Hematopoietic multipotent progenitor cell treated with erythropoietin and hydrocortisone succinate and interleukin-3 and kit ligand, for 4 days (in vitro differentiated cells): ENCODE measurements around the gene PTN.
"Not testable (repeated sequence)": the region's sequence is repeated elsewhere in the genome, so short reads cannot be mapped to it uniquely, and the experiment has no call there.

Experiments
- DNase-seq: peaks from one replicate; pipeline ENCODE4 v3.0.0-alpha.2; 2015

PTN gene

GRCh38 chr7:137258552-137258951 is 85.0 kb downstream of the PTN start:
- no peak for DNase-seq

DNA sequence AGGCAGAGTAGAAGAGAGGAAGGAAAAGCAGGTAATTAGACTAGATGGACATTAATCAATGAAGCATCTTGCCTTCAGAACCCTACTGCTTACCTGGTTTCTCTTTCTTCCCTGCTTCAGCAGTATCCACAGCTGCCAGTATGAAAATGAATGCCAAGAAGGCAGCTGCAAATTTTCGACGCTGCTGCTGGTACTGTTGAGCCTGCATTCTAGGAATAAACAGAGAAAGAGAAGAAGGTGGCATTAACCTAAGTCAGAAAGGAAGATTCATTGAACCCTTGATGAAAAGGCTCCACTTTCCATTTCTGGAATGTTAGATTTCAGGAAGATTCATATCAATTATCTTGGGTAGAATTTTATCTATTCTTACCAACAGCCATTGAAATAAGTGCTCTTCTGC is 88.8 kb downstream of the PTN start:
- DNase-seq, result no peak

DNA sequence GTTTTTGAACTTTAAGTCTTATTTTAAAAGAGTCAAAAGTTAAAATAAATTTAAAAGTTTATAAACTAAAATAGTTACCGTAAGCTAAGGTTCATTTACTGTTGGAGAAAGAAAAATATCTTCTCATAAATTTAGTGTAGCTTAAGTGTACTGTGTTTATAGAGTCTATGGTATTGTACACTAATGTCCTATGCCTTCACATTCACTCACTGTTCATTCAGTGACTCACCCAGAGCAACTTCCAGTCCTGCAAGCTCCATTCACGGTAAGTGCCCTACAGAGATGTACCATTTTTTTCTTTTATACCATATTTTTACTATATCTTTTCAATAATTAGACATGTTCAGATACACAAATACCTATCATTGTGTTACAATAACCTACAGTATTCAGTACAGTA is 97.6 kb downstream of the PTN start:
- no peak for DNase-seq

DNA sequence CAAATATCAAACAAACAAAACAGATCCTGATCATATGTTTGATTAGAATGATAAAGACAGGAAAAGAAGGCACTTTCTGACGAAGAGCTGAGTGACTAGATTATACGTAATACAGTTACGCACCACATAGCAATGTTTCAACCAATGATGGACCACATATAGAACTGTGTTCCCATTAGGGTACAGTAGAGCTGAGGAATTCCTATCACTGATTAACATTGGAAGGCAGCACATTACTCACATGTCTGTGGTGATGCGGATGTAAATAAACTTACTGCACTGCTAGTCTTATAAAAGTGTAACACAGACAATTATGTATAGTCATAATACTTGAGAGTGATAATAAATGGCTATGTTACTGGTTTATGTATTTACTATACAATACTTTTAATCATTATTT is 98.3 kb downstream of the PTN start:
- no peak for DNase-seq

DNA sequence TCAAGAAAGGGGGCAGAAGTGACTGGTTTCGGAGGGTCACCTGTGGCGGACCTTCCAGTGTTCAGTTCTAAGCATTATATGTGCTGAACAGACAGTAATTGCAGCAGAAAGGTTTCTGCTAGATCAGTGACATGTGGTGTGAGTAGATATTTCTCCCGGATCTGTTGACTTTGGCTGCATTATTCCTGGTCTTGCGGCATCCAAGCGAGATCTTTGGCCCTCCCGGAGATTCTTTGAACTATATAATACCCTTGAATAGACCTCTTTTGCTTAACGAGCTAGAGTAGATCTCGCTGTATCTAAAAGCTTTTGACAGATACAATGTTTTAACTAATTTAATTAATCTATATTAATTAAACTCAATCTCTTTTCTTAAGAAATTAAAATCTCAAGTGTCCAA is 99.8 kb downstream of the PTN start:
- DNase-seq, result no peak

DNA sequence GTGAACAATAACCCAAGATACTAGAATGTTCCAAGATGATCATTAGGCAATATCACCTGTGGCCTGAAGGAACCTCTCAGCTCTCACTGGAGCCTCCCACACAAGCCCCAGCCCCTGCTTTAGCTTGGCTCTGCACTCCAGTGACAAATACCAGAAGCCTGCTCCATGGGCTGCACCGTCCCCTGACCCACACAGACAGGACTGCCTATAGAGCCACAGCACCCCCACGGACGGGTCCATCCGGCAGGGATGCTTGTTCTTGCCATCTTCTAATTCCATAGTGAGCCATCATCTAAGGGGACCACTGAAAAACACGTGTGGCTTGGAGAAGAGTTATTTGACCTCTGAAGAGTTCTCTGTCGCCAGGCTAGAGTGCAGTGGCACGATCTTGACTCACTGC is 100.9 kb downstream of the PTN start:
- DNase-seq, result no peak

DNA sequence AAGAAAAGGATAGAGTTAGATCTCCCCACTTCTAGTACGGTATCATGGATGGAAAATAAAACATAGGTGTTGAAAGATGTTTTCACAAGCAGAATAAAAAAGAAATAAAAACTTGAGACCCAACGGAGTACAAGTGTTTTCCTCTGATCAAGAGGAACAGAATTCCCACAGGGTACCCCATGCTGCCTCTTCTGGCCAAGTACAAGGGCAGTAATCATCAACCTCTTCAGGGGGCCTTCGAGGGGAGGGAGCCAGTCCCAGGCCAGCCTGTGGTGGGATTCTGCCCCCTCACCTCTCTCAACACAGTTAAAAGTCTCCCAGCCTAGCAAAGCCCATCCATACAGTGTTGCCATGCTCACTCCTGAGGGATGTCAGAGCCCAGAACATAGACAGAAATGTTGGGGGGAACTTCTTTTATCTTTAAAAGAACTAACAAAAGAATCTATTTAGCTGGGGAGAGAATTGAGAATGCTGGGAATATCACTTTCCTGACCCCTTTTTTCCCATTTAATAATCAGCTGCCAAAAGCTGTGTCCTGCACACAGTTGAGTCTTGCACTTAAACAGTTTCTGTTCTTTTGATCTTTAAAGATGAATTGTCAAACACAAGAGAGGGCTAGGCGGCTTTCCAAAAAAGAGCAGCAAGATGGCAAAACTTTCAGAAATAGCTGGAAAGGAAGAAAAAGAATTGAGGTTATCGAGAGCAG is 101.7 kb downstream of the PTN start:
- no peak for DNase-seq

DNA sequence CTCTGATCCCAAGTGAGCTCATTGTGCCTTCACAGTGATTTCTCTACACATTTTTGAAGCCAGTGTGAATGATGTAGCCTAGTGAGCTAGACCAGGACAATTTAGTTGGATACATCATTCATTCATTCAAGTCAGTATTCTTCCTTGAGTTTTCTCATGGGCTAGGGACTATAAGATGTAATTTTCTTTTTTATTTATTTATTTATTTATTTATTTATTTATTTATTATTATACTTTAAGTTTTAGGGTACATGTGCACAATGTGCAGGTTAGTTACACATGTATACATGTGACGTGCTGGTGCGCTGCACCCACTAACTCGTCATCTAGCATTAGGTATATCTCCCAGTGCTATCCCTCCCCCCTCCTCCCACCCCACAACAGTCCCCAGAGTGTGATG is 104.3 kb downstream of the PTN start:
- DNase-seq, result not testable (repeated sequence)

GRCh38 chr7:137235434-137235833 is 108.1 kb downstream of the PTN start:
- DNase-seq, result no peak

GRCh38 chr7:137231167-137231566 is 112.4 kb downstream of the PTN start:
- DNase-seq, result no peak

DNA sequence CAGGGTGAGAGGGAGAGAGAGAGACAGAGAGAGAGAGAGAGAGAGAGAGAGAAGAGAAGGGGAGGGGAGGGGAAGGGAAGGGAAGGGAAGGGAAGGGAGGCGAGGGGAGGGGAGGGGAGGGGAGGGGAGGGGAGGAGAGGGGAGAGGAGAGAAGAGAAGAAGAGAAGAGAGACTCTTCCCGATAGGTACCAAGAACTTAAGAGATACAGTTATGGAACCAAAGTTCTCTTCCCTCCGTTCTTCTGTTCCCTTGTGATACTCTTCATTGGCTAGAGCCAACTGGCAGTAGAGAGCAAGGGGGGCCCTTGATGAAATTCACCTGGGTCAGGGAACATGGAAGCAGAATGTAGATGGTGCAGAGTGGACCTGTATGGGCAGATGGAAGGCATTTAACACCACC is 122.1 kb downstream of the PTN start:
- no peak for DNase-seq

- DNase-seq, result no peak
Observed at GRCh38 chr7:137213744-137214143, 129.8 kb downstream of the PTN start.

GRCh38 chr7:137209151-137209817 is 134.2 kb downstream of the PTN start:
- DNase-seq, result no peak

DNA sequence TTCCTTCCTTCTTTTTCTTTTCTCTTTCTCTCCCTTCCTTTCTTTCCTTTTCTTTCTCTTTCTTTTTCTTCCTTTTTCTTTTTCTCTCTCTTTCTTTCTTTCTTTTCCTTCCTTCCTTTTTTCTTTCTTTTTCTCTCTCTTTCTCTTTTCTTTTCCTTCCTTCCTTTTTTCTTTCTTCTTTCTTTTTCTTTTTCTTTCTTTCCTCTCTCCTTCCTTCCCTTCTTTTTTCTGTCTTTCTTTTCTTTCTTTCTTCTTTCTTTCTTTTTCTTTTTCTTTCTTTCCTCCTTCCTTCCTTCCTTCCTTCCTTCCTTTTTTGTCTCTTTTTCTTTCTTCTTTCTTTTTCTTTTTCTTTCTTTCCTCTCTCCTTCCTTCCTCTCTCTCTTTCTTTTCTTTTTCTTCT is 136.8 kb downstream of the PTN start:
- DNase-seq, result no peak

- no peak for DNase-seq
Observed at GRCh38 chr7:137204246-137204645, 139.3 kb downstream of the PTN start.

DNA sequence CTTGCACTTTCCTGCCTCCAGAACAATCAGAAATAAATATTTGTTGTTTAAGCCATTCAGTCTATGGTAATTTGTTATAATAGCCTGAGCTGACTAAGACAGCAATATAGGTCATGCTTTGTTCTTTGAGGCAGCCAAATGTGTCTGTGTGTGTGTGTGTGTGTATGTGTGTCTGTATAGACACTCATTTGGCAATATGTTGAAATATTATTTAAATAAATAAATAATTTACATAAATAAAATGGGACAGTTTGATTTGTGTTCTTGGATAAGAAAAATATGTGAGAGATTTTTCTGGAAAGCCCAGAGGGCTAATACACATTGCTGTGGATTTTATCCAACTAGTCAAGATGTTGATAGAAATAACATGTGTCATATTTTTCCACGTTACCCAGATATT is 140.2 kb downstream of the PTN start:
- DNase-seq, result no peak

DNA sequence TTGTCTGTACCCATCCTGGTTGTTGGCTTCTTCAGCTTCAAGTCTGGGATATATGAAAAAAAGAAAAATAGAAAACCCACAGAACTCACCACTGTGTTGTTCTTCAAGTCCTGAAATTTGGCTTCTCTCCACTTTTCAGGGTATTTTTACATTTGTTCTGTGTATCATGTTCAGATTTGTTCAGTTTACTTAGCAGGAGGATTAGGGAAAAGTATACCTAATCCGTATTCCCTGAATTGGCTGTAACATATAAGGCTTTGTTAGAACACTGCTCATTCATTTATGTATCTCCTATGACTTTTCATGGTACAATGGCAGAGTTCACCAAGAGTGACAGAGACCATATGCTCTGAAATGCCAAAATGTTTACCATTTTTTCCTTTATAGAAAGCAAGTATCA is 146.9 kb downstream of the PTN start:
- no peak for DNase-seq

- no peak for DNase-seq
Observed at GRCh38 chr7:137195996-137196395, 147.5 kb downstream of the PTN start.

- DNase-seq, result not testable (repeated sequence)
Observed at GRCh38 chr7:137181619-137182018, 161.9 kb downstream of the PTN start.
